ENCODE measurements around the gene GPC2.
"Not testable (repeated sequence)": the region's sequence is repeated elsewhere in the genome, so short reads cannot be mapped to it uniquely, and the experiment has no call there.

GPC2 gene

DNA sequence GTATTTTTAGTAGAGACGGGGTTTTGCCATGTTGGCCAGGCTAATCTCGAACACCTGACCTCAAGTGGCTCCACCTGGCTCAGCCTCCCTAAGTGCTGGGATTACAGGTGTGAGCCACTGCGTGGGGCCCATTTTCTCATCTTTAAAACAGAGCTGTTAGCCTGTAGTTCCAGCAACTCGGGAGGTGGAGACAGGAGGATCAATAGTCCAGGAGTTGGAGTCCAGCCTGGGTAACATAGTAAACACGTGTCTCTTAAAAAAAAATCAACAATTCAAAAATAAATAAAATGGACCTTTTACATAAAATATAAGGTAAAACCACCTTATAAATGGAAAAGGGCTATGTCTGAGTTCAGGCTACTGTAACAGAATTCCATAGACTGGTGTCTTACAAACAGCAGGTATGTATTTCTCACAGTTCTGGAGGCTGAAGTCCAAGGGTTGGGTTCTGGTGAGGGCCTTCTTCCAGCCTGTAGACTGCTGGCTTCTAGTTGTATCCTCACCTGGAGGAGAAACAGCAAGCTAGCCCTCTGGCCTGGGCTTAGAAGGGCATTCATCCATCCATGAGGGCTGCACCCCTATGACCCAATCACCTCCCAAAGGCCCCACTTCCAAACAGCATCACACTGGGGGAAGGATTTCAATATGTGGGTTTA, 35.6 kb upstream of the GPC2 start:
- no peaks in the 10 kb centered on the region for H3K9me3 Mint-ChIP-seq
- no peak overlapping the region for H3K27ac Mint-ChIP-seq
- peaks cover 18% of the 10 kb centered on the region for H3K36me3 Mint-ChIP-seq
- H3K4me3 Mint-ChIP-seq, result no peak overlapping the region
- ATAC-seq (no peak), DNase-seq (ENCODE audit: low spot score in 2 of 2) (no peak)
- H3K4me1 Mint-ChIP-seq, result peaks cover 59% of the 10 kb centered on the region

DNA sequence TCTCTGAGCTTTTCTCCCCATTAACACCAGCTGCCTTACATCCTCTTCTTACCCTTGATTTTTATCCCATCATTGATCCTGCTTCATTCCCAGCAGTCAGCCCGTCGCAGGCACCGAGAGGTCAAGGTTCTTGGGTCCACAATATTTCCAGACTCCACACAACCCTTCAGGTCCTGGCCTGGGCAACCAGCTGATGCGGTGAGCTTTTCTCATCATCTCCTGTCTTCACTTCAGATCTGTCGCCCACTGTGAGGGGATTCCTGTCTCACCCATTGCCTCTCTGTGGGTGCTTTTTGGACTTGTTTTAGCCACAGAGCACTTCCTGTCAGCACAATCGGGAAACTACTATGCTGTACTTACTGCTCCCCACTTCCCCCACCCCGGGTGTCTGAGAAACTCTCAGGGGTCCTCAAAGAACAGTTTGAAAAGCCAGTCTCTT, 34.2 kb upstream of the GPC2 start:
- ATAC-seq (peak; percentile 83), DNase-seq (ENCODE audit: low spot score in 2 of 2) (peak in 1 of 2 donors; percentile 74)
- Mint-ChIP-seq H3K9me3 (no peaks in the 10 kb centered on the region), H3K27ac (peak overlapping the region; percentile 83), H3K4me3 (peak overlapping the region; percentile 59), H3K36me3 (peaks cover 12% of the 10 kb centered on the region), H3K4me1 (peaks cover 50% of the 10 kb centered on the region)

DNA sequence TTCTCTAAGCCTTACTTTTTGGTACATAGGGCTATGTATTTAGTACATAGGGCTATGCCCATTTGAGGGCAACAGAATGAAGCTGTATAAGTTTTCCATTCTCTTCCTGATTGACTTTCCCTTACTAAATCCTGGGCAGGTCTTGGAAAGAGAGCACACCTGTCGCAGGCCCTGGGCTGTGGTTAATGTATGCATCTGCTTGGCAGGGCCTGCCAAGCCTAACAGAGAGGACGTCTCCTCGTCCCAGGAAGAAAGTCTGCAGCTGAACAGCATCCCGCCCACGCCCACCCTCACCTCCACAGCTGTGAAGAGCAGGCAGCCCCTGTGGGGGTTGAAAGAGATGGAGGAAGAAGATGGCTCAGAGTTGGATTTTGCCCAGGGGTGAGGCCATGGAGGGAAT, 33.6 kb upstream of the GPC2 start:
- DNase-seq (ENCODE audit: low spot score in 2 of 2) (no peak), ATAC-seq (no peak)
- H3K36me3 Mint-ChIP-seq, result peaks cover 12% of the 10 kb centered on the region
- no peaks in the 10 kb centered on the region for H3K9me3 Mint-ChIP-seq
- no peak overlapping the region for H3K27ac Mint-ChIP-seq
- H3K4me3 Mint-ChIP-seq, result peak overlapping the region; percentile 59
- peaks cover 50% of the 10 kb centered on the region for H3K4me1 Mint-ChIP-seq

DNA sequence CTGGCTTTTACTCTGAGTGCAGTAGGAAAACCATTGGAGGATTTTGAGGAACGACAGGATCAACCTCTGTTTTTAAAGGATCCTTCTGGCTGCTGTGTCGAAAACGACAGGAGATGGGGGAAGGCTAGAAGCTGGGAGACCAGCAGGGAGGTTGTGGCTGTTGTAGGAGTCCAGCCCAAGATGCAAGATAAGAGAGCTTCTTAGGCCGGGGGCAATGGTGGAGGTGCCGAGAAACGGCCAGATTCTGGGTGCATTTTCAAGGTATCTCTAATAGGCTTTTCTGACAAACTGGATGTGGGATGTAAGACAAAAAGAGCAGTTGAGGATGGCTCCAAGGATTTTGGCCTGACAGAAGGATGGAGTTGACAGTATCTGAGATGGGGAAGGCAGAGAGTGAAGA, 32.3 kb upstream of the GPC2 start:
- DNase-seq (ENCODE audit: low spot score in 2 of 2), result no peak
- Mint-ChIP-seq H3K36me3 (peaks cover 12% of the 10 kb centered on the region), H3K27ac (peak overlapping the region; percentile 57), H3K4me3 (peak overlapping the region; percentile 51), H3K9me3 (no peaks in the 10 kb centered on the region), H3K4me1 (peaks cover 44% of the 10 kb centered on the region)
- no peak for ATAC-seq

DNA sequence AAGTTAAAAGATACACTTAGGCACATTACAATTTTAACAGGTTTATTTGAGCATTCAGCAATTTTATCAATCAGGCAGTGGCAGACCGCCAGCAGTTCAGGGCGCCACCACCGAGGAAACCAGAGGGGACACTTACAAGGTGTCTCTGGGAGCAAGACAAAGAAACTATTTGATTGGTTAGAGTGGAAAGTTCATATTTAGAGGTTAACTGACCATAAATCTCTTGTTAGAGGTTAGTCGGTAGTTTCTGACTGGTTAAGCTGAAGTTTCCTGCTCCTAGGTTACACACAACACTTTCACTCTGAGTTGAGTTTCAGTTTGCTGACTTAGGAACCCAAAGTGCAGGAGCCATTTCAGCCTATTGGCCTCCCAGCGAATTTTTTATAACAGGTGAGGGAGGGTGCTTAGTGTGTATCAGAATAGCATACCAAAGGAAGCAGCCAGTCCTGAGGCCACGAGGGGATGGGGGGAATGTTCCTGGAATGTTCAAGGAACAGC, 31.8 kb upstream of the GPC2 start:
- H3K36me3 Mint-ChIP-seq, result peaks cover 7% of the 10 kb centered on the region
- H3K4me3 Mint-ChIP-seq, result peak overlapping the region; percentile 51
- ATAC-seq, result peak; percentile 91
- H3K4me1 Mint-ChIP-seq, result peaks cover 47% of the 10 kb centered on the region
- H3K9me3 Mint-ChIP-seq, result no peaks in the 10 kb centered on the region
- peak in 1 of 2 donors; percentile 75 for DNase-seq (ENCODE audit: low spot score in 2 of 2)
- peak overlapping the region; percentile 57 for H3K27ac Mint-ChIP-seq

DNA sequence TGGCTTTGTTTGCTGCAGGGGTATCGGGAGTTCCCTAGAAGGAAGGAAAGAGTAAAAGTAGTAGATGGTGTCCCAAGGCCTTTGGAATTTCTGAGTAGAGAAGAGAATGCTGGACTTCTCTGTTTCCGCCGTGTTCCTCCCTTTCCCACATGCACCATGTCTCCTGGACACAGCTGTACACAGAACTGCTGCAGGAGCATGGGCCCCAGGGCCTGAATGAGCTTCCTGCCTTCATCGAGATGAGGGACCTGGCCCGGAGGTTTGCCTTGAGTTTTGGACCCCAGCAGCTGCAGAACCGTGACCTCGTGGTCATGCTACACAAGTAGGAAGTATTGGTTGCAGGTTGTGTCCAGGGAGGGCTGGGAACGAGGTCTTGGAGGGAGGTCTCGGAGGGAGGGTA, 27.3 kb upstream of the GPC2 start:
- Mint-ChIP-seq H3K36me3 (no peaks in the 10 kb centered on the region), H3K4me1 (peaks cover 33% of the 10 kb centered on the region), H3K9me3 (no peaks in the 10 kb centered on the region), H3K4me3 (no peak overlapping the region), H3K27ac (no peak overlapping the region)
- ATAC-seq (no peak), DNase-seq (ENCODE audit: low spot score in 2 of 2) (no peak)

DNA sequence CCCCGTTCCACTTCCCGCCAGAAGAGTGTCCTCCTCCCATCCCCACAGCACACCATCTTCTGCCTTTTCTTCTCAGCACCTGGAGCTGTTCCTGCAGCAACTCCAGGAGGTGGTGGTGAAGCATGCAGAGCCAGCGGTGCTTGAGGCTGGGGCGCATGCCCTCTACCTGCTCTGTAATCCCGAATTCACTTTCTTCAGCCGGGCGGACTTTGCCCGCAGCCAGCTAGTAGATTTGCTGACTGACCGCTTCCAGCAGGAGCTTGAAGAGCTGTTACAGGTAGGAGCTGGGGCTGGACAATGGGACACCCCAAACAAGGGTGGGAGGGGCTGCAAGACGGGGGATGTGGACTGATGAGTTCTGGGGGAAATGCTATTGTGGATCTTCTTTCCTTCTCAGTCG, 23.5 kb upstream of the GPC2 start:
- Mint-ChIP-seq H3K27ac (no peak overlapping the region), H3K4me1 (peaks cover 18% of the 10 kb centered on the region), H3K36me3 (no peaks in the 10 kb centered on the region), H3K9me3 (no peaks in the 10 kb centered on the region), H3K4me3 (no peak overlapping the region)
- no peak for ATAC-seq
- no peak for DNase-seq (ENCODE audit: low spot score in 2 of 2)

DNA sequence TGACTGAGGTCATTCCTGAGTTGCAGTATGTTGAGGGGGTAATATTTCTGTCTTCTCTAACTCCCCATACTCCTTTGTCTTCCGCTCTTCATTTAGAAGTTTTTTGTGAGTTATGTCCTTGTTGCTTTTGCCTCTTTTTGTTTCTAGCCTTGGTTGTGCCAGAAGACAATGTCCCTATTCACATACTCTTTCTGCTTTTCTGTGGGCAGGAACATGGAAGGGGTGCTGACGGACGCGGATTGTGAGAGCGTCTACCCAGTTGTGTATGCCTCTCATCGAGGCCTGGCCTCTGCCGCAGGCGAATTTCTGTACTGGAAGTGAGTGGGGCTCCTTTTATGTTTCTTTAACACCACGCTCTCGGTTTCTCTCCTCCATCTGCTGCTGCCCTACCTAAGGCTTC, 21.1 kb upstream of the GPC2 start:
- H3K9me3 Mint-ChIP-seq, result no peaks in the 10 kb centered on the region
- no peak for DNase-seq (ENCODE audit: low spot score in 2 of 2)
- peaks cover 12% of the 10 kb centered on the region for H3K4me1 Mint-ChIP-seq
- no peaks in the 10 kb centered on the region for H3K36me3 Mint-ChIP-seq
- no peak overlapping the region for H3K27ac Mint-ChIP-seq
- ATAC-seq, result no peak
- no peak overlapping the region for H3K4me3 Mint-ChIP-seq

DNA sequence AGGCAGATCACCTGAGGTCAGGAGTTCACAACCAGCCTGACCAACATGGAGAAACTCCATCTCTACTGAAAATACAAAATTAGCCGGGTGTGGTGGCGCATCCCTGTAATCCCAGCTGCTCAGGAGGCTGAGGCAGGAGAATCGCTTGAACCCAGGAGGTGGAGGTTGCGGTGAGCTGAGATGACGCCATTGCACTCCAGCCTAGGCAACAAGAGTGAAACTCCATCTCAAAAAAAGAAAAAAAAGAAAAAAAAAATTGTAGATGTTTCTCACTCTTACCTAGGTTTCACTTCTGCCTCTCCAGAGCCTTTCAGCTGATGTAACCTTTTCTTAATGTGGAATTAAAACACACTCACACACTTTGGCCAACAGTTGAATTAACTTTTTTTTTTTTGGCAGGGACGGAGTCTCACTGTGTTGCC, 18.7 kb upstream of the GPC2 start:
- not testable (repeated sequence) for ATAC-seq; H3K36me3 Mint-ChIP-seq; H3K4me1 Mint-ChIP-seq; DNase-seq (ENCODE audit: low spot score in 2 of 2); H3K9me3 Mint-ChIP-seq; H3K27ac Mint-ChIP-seq; H3K4me3 Mint-ChIP-seq

DNA sequence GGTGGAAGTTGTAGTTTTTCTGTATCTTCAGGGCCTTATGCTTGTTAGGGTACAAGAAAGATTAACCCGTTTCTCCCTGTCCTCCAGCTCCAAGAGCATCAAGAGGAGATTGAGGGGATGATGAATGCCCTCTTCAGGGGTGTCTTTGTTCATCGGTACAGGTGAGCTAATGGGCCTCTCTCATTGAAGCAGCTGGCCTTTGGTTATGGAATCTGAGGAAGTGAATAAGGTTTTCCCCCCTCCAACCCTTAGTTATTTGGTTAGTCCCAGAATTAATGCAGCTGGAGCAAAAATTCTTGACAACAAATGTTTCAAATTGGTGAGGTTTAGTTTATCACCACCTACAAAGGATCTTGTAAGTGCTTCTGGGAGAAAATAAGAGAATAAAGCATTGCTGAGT, 18.0 kb upstream of the GPC2 start:
- no peak overlapping the region for H3K4me3 Mint-ChIP-seq
- no peak for ATAC-seq
- peaks cover 8% of the 10 kb centered on the region for H3K4me1 Mint-ChIP-seq

DNA sequence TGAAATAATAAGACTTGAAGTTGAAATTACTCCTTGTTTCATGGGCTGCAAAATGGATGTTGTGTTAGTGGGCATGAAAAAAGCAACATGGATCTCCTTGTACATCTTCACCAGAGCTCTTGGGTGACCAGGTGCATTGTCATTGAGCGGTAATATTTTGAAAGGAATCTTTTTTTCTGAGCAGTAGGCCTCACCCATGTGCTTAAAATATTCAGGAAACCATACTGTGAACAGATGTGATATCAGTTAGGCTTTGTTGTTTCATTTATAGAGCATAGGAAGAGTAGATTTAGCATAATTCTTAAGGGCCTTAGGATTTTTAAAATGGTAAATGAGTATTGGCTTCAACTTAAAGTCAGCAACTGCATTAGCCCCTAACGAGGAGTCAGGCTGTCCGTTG, 15.8 kb upstream of the GPC2 start:
- H3K27ac Mint-ChIP-seq, result no peak overlapping the region
- DNase-seq (ENCODE audit: low spot score in 2 of 2) (no peak), ATAC-seq (no peak)
- peaks cover 14% of the 10 kb centered on the region for H3K4me1 Mint-ChIP-seq
- H3K4me3 Mint-ChIP-seq, result no peak overlapping the region
- H3K36me3 Mint-ChIP-seq, result no peaks in the 10 kb centered on the region
- no peaks in the 10 kb centered on the region for H3K9me3 Mint-ChIP-seq

More for the DNA sequence above, 18.0 kb upstream of the GPC2 start:
- no peak for DNase-seq (ENCODE audit: low spot score in 2 of 2)
- Mint-ChIP-seq H3K27ac (no peak overlapping the region), H3K36me3 (no peaks in the 10 kb centered on the region), H3K9me3 (no peaks in the 10 kb centered on the region)

DNA sequence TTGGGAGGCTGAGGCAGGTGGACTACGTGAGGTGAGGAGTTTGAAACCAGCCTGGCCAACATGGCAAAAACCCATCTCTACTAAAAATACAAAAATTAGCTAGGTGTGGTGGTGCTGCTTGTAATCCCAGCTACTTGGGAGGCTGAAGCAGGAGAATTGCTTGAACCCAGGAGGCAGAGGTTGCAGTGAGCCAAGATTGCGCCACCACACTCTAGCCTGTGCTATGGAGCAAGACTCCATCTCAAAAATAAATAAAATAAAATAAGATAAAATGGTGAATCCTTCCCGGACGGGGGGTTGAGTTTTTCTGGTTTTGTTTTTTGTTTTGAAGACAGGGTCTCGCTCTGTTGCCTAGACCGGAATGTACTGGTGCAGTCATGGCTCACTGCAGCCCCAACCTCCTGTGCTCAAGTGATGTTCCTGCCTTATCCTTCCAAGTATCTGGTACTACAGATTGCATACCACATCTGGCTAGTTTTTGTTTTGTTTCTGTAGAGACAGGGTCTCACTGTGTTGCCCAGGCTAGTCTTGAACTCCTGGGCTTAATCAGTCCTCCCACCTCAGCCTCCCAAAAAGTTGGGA, 15.2 kb upstream of the GPC2 start:
- not testable (repeated sequence) for H3K36me3 Mint-ChIP-seq

DNA sequence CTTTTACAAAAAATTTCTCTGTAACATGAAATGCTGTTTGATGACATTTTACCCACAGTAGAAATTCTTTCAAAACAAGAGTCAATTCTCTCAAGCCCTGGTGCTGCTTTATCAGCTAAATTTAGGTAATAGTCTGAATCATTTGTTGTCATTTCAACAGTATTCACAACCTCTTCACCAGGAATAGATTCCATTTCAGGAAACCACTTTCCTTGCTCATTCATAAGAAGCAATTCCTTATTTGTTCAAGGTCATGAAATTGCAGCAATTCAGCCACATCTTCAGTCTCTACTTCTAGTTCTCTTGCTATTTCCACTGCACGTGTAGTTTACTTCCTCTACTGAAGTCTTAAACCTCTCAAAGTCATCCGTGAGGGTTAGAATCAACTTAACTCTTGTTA, 14.6 kb upstream of the GPC2 start:
- ATAC-seq, result no peak
- no peak overlapping the region for H3K4me3 Mint-ChIP-seq
- no peak for DNase-seq (ENCODE audit: low spot score in 2 of 2)
- H3K9me3 Mint-ChIP-seq, result no peaks in the 10 kb centered on the region
- H3K4me1 Mint-ChIP-seq, result peaks cover 14% of the 10 kb centered on the region
- no peak overlapping the region for H3K27ac Mint-ChIP-seq
- no peaks in the 10 kb centered on the region for H3K36me3 Mint-ChIP-seq

More for the DNA sequence above, 15.2 kb upstream of the GPC2 start:
- H3K4me3 Mint-ChIP-seq; ATAC-seq; H3K27ac Mint-ChIP-seq; H3K9me3 Mint-ChIP-seq; DNase-seq (ENCODE audit: low spot score in 2 of 2): not testable (repeated sequence)
- peaks cover 14% of the 10 kb centered on the region for H3K4me1 Mint-ChIP-seq

DNA sequence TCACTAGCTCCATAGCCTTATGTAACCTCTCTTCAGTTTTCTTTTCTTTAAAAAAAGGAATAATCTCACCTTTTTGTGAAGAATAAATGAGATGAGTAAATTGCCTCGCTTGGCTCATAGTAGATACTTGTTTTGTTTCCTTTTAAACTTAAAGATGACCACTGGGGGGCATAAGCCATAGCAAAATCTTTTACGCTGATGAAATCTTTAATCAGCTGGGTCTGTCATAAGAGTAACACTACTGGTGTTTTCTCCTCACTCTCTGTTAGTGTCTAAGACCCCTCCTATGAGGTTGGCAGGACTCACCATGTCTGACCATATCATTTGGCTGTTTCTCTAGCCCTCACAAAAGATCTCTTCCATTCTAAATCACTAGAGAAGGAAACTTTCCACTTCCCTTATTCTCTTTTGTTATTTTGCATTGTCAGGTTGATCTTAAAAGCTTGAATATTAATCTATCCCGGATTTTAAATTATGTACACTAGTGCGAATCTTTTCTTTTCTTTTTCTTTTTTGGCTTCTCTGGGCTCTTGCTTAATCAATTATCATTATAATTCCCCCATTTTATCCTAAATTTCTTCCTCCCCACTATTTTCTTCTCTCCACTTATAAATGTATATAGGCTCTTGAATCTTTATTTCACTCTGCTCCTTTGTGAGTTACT, 13.0 kb upstream of the GPC2 start:
- Mint-ChIP-seq H3K4me3 (no peak overlapping the region), H3K9me3 (no peaks in the 10 kb centered on the region), H3K36me3 (no peaks in the 10 kb centered on the region), H3K27ac (peak overlapping the region; percentile 56), H3K4me1 (peaks cover 14% of the 10 kb centered on the region)
- ATAC-seq (peak; percentile 85), DNase-seq (ENCODE audit: low spot score in 2 of 2) (no peak)

DNA sequence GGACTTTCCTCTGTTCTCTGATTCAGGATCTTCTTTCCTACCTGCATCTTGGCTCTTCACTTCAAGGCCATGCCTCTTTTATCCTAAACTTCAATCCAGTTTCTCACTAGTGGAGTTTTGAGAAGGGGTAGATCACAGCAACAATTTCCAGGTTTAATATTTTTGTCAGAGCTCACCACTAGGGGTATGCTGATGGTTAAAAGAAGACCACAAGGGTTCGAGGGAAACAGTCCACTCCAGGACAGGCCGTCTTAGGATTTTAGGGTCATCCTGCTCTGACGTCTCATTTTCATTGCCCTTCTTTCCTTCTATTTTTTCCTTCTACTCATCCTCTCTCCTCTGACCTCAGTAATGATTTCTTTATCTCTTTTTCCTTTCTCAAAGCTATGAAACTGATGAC, 11.9 kb upstream of the GPC2 start:
- Mint-ChIP-seq H3K4me1 (peaks cover 14% of the 10 kb centered on the region), H3K27ac (no peak overlapping the region), H3K9me3 (no peaks in the 10 kb centered on the region), H3K36me3 (no peaks in the 10 kb centered on the region), H3K4me3 (no peak overlapping the region)
- DNase-seq (ENCODE audit: low spot score in 2 of 2), result no peak
- ATAC-seq, result no peak

DNA sequence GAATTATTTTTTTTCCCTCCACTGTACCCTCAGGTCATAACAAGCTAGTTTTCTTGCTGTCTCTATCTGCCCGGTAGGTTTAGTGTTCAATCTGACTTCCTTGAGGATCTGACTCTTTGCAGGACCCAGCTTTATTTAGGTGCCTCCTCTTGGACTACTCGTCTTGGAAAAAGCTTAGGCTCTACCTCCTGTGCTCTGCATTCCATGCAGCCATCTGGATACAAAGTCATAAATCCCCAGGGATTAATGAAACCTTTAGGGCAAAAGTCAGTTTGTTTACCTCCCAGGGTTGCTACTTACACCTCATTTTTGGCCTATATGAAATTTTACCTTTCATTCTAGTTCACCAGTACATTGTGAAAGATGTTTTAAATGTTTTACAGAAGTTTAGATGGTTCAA, 8.5 kb upstream of the GPC2 start:
- Mint-ChIP-seq H3K9me3 (no peaks in the 10 kb centered on the region), H3K4me3 (no peak overlapping the region), H3K36me3 (no peaks in the 10 kb centered on the region), H3K27ac (no peak overlapping the region), H3K4me1 (peaks cover 34% of the 10 kb centered on the region)
- DNase-seq (ENCODE audit: low spot score in 2 of 2) (no peak), ATAC-seq (no peak)
